Lung (tissue), 12 donors: ENCODE data around the gene IMP3. TPM values are rescaled to one million over a fixed set of nuclear protein-coding genes. Genes with fewer than 3 reads are reported as not detected.

Experiments used
- ATAC-seq: fragments of 200-7000 bp; cut with Tn5 transposase; one replicate; pipeline ENCODE4 v1.9.1; 2020; ENCODE audit warnings: moderate number of reproducible peaks; ENCODE audit not compliant: insufficient read depth, low FRiP score
- DNase-seq, 3 donors: peaks; one replicate each; pipeline ENCODE4 v3.0.0-alpha.2; 2013 to 2017
- H3K27ac ChIP-seq, 2 donors: one replicate each; pipeline ENCODE4 v1.5.1; 2013; ENCODE audit warnings: mild to moderate bottlenecking in 2 of 2, moderate library complexity in 2 of 2, control low read depth in 1 of 2, inconsistent platforms in 1 of 2, low read depth in 1 of 2, low read length in 1 of 2
- H3K27me3 ChIP-seq, 3 donors: one replicate each; pipeline ENCODE4 v1.5.1; 2013; ENCODE audit warnings: low read length in 2 of 3; ENCODE audit not compliant: control insufficient read depth in 3 of 3, insufficient read depth in 3 of 3
- H3K36me3 ChIP-seq, 4 donors: one replicate each; pipeline ENCODE4 v1.5.1; 2013; ENCODE audit warnings: low read length in 4 of 4, mild to moderate bottlenecking in 1 of 4, moderate library complexity in 1 of 4; ENCODE audit not compliant: control insufficient read depth in 4 of 4, insufficient read depth in 4 of 4
- H3K4me1 ChIP-seq, 5 donors: one replicate each; pipeline ENCODE4 v1.5.1; 2013; ENCODE audit warnings: low read length in 5 of 5, mild to moderate bottlenecking in 2 of 5, moderate library complexity in 1 of 5; ENCODE audit not compliant: control insufficient read depth in 5 of 5, insufficient read depth in 5 of 5
- H3K4me3 ChIP-seq: one replicate; pipeline ENCODE4 v1.5.1; 2013; ENCODE audit warnings: mild to moderate bottlenecking, control low read depth, moderate library complexity
- H3K9ac ChIP-seq, 2 donors: one replicate each; pipeline ENCODE4 v1.5.1; 2013; ENCODE audit warnings: low read length in 2 of 2, control low read depth in 1 of 2; ENCODE audit not compliant: insufficient read depth in 1 of 2
- H3K9me3 ChIP-seq, 4 donors: one replicate each; pipeline ENCODE4 v1.5.1; 2013; ENCODE audit warnings: low read length in 3 of 4, mild to moderate bottlenecking in 1 of 4, moderate library complexity in 1 of 4; ENCODE audit not compliant: control insufficient read depth in 4 of 4, insufficient read depth in 3 of 4
- CTCF ChIP-seq: IDR thresholded peaks from 2 replicates; pipeline ENCODE4 v1.5.1; 2012; ENCODE audit warnings: mild to moderate bottlenecking; ENCODE audit errors: control extremely low read depth, extremely low read depth
- WGBS, 2 donors: extraction: QIAGEN DNeasy Blood & Tissue Kit; methylation state at CpG; one replicate each; pipeline ENCODE4 v1.1.7; 2013; 5-methylcytosine and 5-hydroxymethylcytosine counted together
- polyA plus RNA-seq, 2 donors: library from polyadenylated mRNA; stranded (reverse); fragments of 200-250 nt; gene quantifications; one replicate each; pipeline ENCODE4 v1.2.1, GENCODE V29; 2013
- total RNA-seq, 2 donors: library from RNA; depleted of rRNA in 1 of 2; stranded (reverse); fragments of >200 nt in 1 of 2; gene quantifications; one replicate each; pipeline ENCODE4 v1.2.1, GENCODE V29; 2014 to 2021
- donor health status: control.
- donor health status: control.
- donor health status: Bipolar disorder and iron deficiency.
- donor health status: healthy.
- donor health status: DM: yes; HTN: yes; CAD: no.

The IMP3 gene
- total and polyA plus RNA-seq, 4 donors: 34.2 to 78.4 (median 70.1) TPM

- no peaks in the 10 kb centered on the region for H3K9me3 ChIP-seq
- H3K4me3 ChIP-seq: no peak overlapping the region
- no peaks in the 10 kb centered on the region for H3K27me3 ChIP-seq
- H3K27ac ChIP-seq: no peak overlapping the region
- no peak overlapping the region for H3K9ac ChIP-seq
- H3K36me3 ChIP-seq: peaks cover 0 to 4% (median 0%) of the 10 kb centered on the region in 4 donors
- no peak for ATAC-seq
- WGBS, 2 donors: 89 to 95% methylated on average over 8 of the region's 8 CpGs
- peaks cover 4 to 23% (median 15%) of the 10 kb centered on the region in 5 donors for H3K4me1 ChIP-seq
- no peak for TF ChIP-seq CTCF
- DNase-seq: no peak
Observed at GRCh38 chr15:75674366-75674765, 34.3 kb upstream of the IMP3 start.

GRCh38 chr15:75673426-75674235 is 33.6 kb upstream of the IMP3 start:
- WGBS, 2 donors: 80 to 90% methylated on average over 10 of the region's 10 CpGs
- peak; percentile 28 for ATAC-seq
- TF ChIP-seq CTCF: no peak
- Histone ChIP-seq H3K27me3 (no peaks in the 10 kb centered on the region), H3K36me3 (peaks cover 0 to 4% (median 0%) of the 10 kb centered on the region in 4 donors), H3K9ac (peak overlapping the region in 1 of 2 donors; percentile 56), H3K4me3 (no peak overlapping the region), H3K27ac (peak overlapping the region in 1 of 2 donors; percentile 69), H3K9me3 (no peaks in the 10 kb centered on the region), H3K4me1 (peaks cover 4 to 23% (median 15%) of the 10 kb centered on the region in 5 donors)
- DNase-seq: peak; percentile 66 to 75 (median 70)

- Histone ChIP-seq H3K9me3 (no peaks in the 10 kb centered on the region), H3K9ac (peak overlapping the region; percentile 32 to 56), H3K27me3 (no peaks in the 10 kb centered on the region), H3K36me3 (peaks cover 0 to 4% (median 0%) of the 10 kb centered on the region in 4 donors), H3K4me1 (peaks cover 4 to 23% (median 15%) of the 10 kb centered on the region in 5 donors), H3K4me3 (no peak overlapping the region), H3K27ac (peak overlapping the region in 1 of 2 donors; percentile 69)
- ATAC-seq (no peak), DNase-seq (peak; percentile 71 to 83 (median 75))
- TF ChIP-seq CTCF: no peak
- WGBS, 2 donors: 57 to 67% methylated on average over 14 of the region's 14 CpGs
Observed at GRCh38 chr15:75672646-75673425, 32.8 kb upstream of the IMP3 start.
